ENCODE results near the gene ROPN1L.
A peak's percentile ranks its signal among the peaks of the same experiment; 100 is the strongest.

Gene ROPN1L

GRCh38 chr5:10455277-10455670 lies 13.6 kb downstream of the ROPN1L start:
- no peak overlapping the region for H3K27ac ChIP-seq
- H3K4me3 ChIP-seq, result no peak overlapping the region

- Histone ChIP-seq H3K27ac (no peak overlapping the region), H3K4me3 (no peak overlapping the region)
These were observed 15.1 kb downstream of the ROPN1L start for GRCh38 chr5:10456583-10457420.

DNA sequence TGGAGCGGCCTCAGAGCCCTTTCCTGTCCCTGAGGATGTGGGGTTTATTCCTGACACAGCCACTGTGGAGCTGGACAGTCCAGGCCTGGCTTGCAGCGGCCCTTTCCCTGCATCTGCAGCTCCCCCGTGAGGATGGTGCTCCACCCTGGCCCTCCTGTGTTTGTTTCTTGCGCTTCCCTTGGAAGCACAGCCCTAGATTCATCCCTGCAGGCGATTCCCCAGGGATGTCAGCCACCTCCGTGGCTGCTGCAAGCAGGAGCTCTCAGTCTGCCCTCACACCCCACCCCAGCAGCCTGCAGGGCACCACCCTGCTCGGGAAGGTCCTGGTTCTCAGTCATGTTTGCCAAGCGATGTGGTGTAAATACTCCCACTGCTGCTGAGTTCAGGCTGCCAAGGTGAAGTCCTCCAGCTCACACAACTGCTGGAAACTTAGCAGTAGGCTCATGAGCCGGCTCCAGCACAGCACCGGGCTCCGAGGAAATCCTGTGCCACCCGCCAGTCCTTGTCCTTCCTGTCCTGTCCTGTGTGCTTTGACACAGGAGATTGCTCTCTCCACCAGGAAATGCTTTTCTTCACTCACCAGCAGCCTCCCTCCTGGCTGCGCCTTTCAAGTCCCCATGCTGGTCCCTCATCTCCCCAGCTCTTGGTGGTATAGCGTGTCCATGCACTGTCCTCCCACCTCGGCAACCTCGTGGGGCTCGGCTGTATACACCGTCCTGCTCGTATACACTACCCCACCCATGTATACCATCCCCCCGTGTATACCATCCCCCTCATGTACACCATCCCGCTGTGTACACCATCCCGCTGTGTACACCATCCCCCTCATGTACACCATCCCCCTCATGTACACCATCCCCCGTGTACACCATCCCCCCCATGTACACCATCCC lies 16.2 kb downstream of the ROPN1L start:
- H3K27ac ChIP-seq, result no peak overlapping the region
- no peak overlapping the region for H3K4me3 ChIP-seq

DNA sequence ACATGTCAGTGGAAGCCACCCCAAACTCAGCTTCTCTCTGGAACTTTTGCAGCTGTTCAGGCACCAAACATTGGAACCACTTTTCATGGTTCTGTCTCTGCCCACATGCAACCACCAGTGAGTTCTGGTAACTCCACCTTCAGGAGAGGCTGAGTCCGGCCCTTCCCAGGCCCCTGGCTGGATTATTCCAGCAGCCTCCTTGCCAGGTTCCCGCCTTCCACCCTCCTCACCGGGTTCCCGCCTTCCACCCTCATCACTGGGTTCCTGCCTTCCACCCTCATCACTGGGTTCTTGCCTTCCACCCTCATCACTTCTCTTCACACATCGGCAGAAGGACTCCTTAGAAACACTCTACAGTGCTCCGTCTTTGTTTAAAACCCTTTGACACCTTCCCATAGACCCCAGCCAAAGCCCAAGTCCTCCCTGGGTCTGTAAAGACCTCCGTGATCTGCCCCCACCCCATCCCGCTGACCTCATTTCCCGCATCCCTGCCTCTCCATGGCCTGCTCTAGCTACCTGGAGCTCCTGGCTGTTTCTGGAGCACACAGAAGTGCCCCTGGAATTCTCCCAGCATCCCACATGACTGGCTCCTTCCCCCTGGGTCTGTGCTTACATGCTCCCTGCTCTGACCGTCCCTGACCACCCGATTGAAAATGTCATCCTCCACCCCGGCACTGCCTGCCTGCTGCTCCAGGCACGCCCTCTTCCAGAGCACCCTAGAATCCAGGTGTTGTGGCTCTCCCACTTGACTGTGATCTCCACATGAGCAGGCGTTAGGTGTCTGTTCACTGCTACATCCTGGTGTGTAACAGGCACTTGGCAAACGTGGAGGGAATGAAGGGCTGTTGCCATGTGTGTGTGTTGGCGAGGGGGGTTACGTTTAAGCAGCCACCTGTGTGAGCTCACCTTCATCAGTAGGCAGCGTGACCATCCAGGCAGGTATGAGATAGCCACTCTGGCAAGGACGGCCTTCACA lies 17.7 kb downstream of the ROPN1L start:
- no peak overlapping the region for H3K4me3 ChIP-seq
- no peak overlapping the region for H3K27ac ChIP-seq

- Histone ChIP-seq H3K4me3 (no peak overlapping the region), H3K27ac (no peak overlapping the region)
These were observed 18.7 kb downstream of the ROPN1L start for GRCh38 chr5:10460252-10460906.

- no peak overlapping the region for H3K4me3 ChIP-seq
- no peak overlapping the region for H3K27ac ChIP-seq
These were observed 19.4 kb downstream of the ROPN1L start for GRCh38 chr5:10461041-10461440.

DNA sequence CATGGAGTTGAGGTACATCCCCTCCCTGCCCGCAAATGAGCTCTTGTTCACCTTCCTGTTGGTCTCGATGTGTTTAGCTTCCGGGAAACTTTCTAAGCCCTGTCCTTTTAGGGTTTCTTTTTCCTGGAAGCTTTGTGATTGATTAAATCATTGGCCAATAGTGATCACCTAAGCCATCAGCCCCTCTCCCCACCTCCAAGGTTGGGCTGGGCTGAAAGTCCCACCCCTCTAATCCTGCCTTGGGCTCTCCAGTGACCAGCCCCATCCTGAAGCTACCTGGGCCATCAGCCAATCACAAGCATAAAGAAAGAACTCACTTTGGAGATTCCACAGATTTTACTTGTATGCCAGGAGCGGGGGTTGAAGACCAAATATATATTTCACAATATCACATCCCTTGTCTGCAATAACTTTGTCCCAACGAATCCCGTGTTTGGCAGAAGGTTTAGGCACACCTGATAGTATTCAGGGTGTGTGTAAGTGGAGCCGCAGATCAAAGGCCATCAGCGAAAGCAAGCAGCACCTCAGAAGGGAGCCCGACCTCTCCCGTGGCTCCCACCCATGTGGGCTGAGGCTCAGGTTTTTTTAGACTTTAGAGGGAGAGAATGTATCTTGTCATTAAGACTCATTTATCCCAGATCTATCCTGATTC lies 20.4 kb downstream of the ROPN1L start:
- H3K4me3 ChIP-seq, result no peak overlapping the region
- no peak overlapping the region for H3K27ac ChIP-seq

- Histone ChIP-seq H3K4me3 (no peak overlapping the region), H3K27ac (no peak overlapping the region)
These were observed 21.9 kb downstream of the ROPN1L start for GRCh38 chr5:10463566-10463965.

DNA sequence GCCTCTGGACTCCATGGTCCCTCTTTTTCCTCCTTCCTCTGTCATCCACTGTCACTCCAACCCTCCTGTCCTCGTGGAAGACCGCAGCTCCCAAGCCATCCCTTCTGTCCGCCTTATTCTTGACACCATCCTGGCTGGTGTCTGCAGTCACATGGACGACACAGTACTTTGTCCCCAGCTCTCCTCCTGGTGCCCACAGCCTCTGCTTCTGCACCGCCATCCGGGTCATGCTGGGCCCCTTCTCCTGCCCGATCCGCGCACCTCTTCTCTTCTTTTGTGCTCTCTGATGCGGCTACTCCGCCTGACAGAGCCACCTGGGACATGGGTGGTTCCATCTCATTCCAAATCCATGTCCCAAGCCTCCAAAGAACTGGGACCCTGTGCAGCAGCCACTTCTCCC lies 22.5 kb downstream of the ROPN1L start:
- Histone ChIP-seq H3K27ac (no peak overlapping the region), H3K4me3 (no peak overlapping the region)

DNA sequence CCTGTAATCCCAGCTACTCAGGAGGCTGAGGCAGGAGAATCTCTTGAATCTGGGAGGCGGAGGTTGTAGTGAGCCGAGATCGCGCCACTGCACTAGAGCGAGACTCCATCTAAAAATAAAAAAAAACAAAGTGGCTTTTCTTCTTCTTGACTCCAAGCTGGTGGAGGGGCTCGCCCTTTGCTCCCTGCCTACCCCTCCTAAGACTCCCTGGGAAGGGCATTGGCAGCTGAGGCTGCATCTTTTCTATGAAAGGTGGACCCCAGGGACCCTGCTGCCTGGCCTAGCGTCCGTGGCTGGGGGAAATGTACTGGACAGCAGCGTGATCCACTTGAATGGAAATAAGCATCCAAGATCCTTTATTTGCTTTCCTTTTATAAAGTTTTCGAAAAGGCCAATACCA lies 24.0 kb downstream of the ROPN1L start:
- no peak overlapping the region for H3K4me3 ChIP-seq

DNA sequence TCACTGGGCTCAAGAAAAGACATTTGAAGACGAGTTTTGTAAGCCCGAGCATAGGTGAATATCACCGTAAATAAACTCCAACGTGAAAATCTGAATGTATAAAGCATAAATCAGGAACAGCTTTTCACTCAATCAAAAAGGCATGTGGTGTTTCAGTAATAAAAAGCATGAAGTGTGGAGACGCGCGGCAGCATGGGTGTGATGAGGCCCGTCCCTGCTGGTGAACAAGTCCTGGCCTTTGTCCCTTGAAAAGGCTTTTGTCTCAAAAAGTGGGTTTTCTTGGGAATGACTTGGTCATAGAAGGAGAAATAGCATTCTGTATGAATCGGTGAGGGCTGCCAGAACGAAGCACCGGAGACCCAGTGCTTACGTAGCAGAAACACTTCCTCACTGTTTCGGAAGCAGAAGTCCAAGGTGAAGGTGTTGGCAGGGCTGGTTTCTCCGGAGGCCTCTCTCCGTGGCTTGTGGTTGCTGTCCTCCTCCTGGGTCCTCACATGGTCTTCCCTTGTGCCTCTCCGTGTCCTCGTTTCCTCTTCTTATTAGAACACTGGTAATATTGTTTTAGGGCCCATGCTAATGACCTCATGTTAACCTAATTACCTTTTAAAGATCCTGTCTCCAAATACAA lies 24.9 kb downstream of the ROPN1L start:
- Histone ChIP-seq H3K4me3 (no peak overlapping the region), H3K27ac (no peak overlapping the region)

More for the DNA sequence above, 24.0 kb downstream of the ROPN1L start:
- no peak overlapping the region for H3K27ac ChIP-seq

- Histone ChIP-seq H3K4me3 (no peak overlapping the region), H3K27ac (no peak overlapping the region)
These were observed 25.9 kb downstream of the ROPN1L start for GRCh38 chr5:10467281-10468198.

GRCh38 chr5:10468256-10468655 lies 26.6 kb downstream of the ROPN1L start:
- Histone ChIP-seq H3K27ac (no peak overlapping the region), H3K4me3 (no peak overlapping the region)

DNA sequence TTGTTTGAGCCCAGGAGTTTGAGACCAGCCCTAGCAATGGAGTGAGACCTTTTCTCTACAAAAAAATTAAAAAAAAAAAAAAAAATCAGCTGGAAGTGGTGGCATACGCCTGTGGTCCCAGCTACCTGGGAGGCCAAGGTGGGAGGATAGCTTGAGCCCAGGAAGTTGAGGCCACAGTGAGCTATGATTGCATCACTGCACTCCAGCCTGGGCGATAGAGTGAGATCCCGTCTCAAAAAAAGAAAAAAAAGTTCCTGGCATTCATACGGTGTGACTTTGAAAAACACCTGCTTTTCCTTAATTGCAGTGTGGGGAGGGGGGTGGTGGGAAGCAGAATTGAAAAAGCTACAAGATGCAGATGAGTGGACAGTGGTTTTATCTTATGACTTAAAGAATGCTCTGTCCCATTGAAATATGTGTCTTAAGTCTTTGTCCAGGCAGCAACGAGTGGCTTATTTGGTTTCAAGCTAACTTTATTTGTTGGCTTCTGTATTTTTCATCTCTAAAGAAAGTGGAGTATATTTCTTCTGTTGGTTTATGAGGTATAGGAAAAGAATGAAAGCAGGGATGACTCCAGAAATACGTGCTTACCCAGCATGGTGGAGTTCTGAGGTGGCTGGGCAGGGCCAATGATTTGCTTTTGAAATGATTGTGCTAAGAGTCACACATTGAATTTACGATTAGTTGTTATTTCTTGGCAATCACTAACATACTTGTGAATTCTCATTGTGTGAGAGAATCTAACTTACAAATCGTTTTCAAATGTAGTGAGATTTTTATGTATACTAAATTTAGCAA lies 27.8 kb downstream of the ROPN1L start:
- no peak overlapping the region for H3K4me3 ChIP-seq
- H3K27ac ChIP-seq, result peak overlapping the region in 1 of 21 experiments; percentile 7

- H3K27ac ChIP-seq, result no peak overlapping the region
- no peak overlapping the region for H3K4me3 ChIP-seq
These were observed 29.0 kb downstream of the ROPN1L start for GRCh38 chr5:10470669-10471068.

DNA sequence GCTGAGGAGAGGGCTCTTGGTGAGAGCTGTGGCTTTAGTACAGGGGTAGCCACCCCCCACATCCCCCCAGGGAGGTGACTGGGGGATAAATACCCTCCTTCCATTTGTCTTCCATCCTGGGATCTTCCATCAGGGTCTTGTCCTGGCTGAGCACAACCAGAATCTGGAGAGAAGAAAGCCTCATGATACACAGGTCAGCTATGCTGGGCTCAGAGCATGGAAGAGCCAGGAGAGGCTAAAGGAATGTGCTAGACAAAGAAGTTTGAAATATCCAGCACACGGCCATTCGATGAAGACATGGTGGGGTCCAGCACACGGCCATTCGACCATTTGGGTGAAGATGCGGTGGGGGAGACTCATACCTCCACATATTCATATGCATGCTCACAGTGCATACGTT lies 30.0 kb downstream of the ROPN1L start:
- Histone ChIP-seq H3K27ac (no peak overlapping the region), H3K4me3 (no peak overlapping the region)

Measured in skin epidermis (tissue), 12 donors.